Measurements from ENCODE around the gene TH.

Gene TH

DNA sequence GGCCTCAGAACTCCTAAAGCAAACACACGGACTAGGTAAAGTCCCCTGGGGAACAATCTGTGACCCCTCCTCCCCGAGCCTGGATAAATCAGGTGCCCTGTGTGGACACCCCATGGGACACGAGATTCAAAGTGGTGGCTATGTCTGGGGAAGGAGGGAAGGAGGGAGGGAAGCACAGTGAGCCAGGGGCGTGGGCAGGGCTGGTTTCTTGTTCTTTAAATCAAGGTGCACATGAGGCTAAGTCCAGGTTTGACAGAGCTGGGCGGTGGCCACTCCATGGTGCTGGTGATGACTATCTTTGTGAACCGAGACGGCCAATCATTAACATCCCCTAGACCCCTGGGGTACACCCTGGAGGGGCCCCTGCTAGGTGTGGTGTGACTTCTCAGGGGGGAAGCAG, 20.3 kb upstream of the TH start:
- POLR2A ChIA-PET = interaction anchor here (0.5 kb wide), 1 partner anchor 1179 kb away, joined by 3 read pairs; no protein-coding TSS in a partner anchor
- TF ChIP-seq, protein P1, sequence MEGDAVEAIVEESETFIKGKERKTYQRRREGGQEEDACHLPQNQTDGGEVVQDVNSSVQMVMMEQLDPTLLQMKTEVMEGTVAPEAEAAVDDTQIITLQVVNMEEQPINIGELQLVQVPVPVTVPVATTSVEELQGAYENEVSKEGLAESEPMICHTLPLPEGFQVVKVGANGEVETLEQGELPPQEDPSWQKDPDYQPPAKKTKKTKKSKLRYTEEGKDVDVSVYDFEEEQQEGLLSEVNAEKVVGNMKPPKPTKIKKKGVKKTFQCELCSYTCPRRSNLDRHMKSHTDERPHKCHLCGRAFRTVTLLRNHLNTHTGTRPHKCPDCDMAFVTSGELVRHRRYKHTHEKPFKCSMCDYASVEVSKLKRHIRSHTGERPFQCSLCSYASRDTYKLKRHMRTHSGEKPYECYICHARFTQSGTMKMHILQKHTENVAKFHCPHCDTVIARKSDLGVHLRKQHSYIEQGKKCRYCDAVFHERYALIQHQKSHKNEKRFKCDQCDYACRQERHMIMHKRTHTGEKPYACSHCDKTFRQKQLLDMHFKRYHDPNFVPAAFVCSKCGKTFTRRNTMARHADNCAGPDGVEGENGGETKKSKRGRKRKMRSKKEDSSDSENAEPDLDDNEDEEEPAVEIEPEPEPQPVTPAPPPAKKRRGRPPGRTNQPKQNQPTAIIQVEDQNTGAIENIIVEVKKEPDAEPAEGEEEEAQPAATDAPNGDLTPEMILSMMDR (IDR thresholded peaks at IDR 0.05; ENCODE audit: control extremely low read depth, extremely low read depth, low read depth, missing control alignments) = no peak
- no peak for DNase-seq (ENCODE audit: extremely low spot score)
- CTCF ChIA-PET = interaction anchor here (0.8 to 3.5 kb wide), 4 partner anchors 113 to 498 kb away, joined by 3 to 16 read pairs (median 4); no protein-coding TSS in a partner anchor

DNA sequence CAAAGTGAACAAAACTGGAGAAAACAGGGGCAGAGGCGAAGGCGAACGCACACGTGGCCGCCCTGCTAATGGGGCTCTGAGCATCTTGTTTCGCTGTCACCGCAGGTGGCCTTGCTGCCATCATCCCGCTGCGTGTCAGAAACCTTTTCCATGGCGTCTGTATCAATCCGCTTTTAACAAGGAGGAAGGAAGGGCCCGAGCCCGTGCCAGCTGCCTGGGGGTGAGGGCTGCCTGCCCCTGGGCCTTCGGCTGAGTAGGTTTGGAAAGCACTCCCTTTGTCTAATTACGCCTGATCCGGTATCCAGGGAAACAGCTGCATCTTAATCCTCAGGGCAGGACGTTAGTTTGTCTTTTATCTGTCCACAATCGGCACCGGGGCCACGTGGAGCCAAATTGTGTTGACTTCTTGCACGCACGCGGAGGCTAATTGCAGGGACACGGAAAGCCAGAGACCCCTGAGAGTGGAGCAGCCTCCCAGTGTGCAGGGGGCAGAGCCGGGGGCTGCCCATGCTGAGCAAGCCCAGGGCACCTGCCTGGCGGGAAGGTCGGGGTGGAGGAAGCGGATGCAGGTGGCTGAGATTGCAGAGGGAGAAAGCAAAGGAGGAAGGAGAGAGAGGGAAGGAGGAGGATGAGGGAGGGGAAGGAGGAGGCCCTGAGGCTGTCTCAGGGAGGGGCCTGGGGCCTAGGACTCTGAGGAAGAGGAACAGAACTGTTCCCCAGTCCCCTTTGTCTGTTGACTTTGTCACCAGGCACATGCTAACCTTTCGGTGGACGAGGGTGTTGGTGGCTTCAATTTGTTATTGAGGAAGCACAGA, 19.2 kb upstream of the TH start:
- CTCF ChIA-PET = no interaction called here
- no peak for DNase-seq (ENCODE audit: extremely low spot score)

DNA sequence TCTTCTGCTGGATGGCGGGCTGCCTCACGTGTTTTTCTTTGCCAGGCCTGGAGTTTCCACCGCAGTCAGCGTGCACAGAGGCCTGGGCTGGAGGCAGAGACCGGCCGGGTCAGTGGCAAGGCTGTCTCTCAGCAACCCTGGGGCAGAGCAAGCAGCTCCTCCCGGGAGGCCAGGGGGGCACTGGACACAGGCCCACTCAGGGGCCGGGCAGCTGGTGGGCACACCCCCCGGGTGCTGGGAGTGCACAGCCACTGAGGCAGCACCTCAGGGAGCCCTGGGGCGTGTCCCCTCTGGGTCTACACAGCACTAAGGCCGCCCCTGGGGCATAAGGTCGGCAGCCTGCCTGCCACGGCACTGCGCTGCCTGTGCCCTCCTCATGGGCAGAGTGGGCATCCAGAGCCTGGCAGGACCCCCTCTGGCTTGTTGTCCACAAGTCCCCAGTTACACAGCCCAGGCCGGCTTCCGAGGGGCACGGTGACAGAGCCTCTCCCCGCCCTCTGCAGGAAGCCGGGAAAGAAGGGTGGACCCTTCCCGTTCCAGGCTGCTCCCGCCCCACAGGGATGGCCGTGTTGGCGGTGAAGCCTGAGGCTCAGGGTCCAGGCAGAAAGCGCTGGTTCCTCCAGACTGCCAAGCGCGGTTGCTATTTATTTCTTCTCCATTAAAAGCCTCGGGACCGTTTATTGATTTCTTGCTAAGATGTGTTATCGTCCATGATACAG, 18.5 kb upstream of the TH start:
- POLR2A ChIA-PET = no interaction called here
- CTCF ChIA-PET = no interaction called here
- TF ChIP-seq, protein P1 (IDR thresholded peaks at IDR 0.05; ENCODE audit: control extremely low read depth, extremely low read depth, low read depth, missing control alignments) = no peak
- no peak for DNase-seq (ENCODE audit: extremely low spot score)

More for the DNA sequence above, 19.2 kb upstream of the TH start:
- TF ChIP-seq, protein P1 (IDR thresholded peaks at IDR 0.05; ENCODE audit: control extremely low read depth, extremely low read depth, low read depth, missing control alignments) = no peak
- POLR2A ChIA-PET = no interaction called here

DNA sequence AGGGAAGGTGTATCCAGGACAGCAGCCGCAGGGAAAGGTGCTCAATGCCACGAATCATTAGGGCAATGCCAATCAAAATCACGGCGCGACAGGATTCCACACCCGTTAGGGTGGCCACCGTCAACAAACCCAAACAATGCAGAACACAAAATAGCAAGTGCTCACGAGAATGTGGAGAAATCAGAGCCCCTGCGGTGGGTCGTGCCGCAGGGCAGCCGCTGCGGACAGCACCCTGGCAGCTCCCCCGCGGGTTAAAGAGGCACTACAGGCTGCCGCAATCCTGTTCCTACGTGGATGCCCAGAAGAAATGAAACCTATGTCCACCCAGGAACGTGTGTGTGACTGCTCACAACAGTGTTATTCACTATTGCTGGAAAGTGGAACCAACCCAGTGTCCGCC, 17.1 kb upstream of the TH start:
- ChIA-PET POLR2A (no interaction called here), CTCF (no interaction called here)
- no peak for DNase-seq (ENCODE audit: extremely low spot score)
- TF ChIP-seq, protein P1 (IDR thresholded peaks at IDR 0.05; ENCODE audit: control extremely low read depth, extremely low read depth, low read depth, missing control alignments) = no peak

DNA sequence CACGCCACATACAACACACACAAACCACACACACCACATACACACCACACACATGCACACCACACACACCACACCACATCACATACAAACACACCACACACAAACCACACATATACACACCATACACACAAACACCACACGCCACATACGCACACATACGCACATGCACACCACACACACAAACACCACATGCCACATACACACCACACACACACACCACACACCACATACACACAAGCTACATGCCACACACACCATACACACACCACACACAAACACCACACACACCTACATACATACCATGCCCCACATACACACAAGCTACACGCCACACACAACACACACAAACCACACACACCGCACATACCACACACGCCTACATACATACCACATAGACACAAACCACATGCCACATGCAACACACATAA, 15.7 kb upstream of the TH start:
- POLR2A ChIA-PET = no interaction called here

DNA sequence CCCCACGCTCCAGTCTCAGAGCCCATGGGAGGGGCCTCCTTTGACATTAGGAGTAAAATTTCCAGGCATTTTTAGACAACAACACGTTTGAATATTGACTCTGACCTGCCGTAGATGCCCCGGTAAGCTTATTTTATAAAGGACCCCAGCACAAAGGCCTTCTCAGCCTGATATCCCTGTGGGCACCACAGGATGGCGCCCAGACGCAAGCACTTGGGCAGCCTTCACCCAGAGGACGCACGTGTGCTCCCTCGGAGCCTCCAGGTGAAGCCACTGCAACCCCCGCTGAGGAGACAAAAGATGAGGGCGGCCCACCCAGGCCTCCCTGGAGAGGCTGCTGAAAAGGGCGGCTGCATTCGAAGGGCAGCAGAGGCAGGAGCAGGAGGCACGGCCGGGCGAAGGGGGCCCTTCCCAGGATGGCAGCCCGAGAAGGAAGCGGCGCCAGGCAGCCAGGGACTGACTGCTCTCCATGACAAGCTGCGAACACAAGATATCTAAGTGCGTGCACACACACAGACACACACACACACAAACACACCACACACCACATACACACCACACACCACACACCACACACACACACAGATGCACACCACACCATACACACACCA, 15.2 kb upstream of the TH start:
- CTCF ChIA-PET = interaction anchor here (1.1 to 2.7 kb wide), 3 partner anchors 33 to 233 kb away, joined by 3 to 10 read pairs (median 4); no protein-coding TSS in a partner anchor

More for the DNA sequence above, 15.7 kb upstream of the TH start:
- CTCF ChIA-PET = interaction anchor here (2.7 kb wide), 1 partner anchor 233 kb away, joined by 10 read pairs; no protein-coding TSS in a partner anchor
- TF ChIP-seq, protein P1 (IDR thresholded peaks at IDR 0.05; ENCODE audit: control extremely low read depth, extremely low read depth, low read depth, missing control alignments) = no peak
- no peak for DNase-seq (ENCODE audit: extremely low spot score)

More for the DNA sequence above, 15.2 kb upstream of the TH start:
- TF ChIP-seq, protein P1 (IDR thresholded peaks at IDR 0.05; ENCODE audit: control extremely low read depth, extremely low read depth, low read depth, missing control alignments) = peak; percentile 42
- POLR2A ChIA-PET = no interaction called here
- no peak for DNase-seq (ENCODE audit: extremely low spot score)
